Transverse colon (tissue), 3 donors: ENCODE data around the gene CLDN4.

Source experiments
- EP300 ChIP-seq: sonication (generic); formaldehyde crosslinking; IDR thresholded peaks from one replicate; pipeline ENCODE4 v1.6.1; 2017; ENCODE audit warnings: antibody characterized with exemption, low read depth
- POLR2A ChIP-seq: fragments of 450-650 bp; IDR thresholded peaks from one replicate; pipeline ENCODE4 v1.6.1; 2016; ENCODE audit warnings: antibody characterized with exemption, mild to moderate bottlenecking, moderate library complexity
- TF ChIP-seq, protein P1 (sequence below), 5 experiments: fragments of 200-600 bp in 3 of 5; fragments of 450-650 bp in 2 of 5; sonication (generic) in 3 of 5; IDR thresholded peaks; 1 replicate in 2 of 5; 2 replicates in 3 of 5; pipeline ENCODE4 v1.5.1; 2016 to 2017; ENCODE audit warnings: antibody characterized with exemption in 5 of 5, inconsistent platforms in 3 of 5, mild to moderate bottlenecking in 2 of 5, moderate library complexity in 1 of 5

GRCh38 chr7:73831834-73832651, 1.2 kb downstream of the CLDN4 start:
- TF ChIP-seq POLR2A (peak; percentile 92), EP300 (no peak)
- TF ChIP-seq, protein P1, sequence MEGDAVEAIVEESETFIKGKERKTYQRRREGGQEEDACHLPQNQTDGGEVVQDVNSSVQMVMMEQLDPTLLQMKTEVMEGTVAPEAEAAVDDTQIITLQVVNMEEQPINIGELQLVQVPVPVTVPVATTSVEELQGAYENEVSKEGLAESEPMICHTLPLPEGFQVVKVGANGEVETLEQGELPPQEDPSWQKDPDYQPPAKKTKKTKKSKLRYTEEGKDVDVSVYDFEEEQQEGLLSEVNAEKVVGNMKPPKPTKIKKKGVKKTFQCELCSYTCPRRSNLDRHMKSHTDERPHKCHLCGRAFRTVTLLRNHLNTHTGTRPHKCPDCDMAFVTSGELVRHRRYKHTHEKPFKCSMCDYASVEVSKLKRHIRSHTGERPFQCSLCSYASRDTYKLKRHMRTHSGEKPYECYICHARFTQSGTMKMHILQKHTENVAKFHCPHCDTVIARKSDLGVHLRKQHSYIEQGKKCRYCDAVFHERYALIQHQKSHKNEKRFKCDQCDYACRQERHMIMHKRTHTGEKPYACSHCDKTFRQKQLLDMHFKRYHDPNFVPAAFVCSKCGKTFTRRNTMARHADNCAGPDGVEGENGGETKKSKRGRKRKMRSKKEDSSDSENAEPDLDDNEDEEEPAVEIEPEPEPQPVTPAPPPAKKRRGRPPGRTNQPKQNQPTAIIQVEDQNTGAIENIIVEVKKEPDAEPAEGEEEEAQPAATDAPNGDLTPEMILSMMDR (IDR thresholded peaks at IDR 0.05): no peak
